PFSK-1 (cell line): ENCODE results near the gene PTGFRN.

Source experiments
- FOXP2 ChIP-seq: optimal IDR thresholded peaks from 2 replicates; pipeline ENCODE3; 2011; ENCODE audit warnings: borderline replicate concordance, control low read depth, inconsistent platforms; ENCODE audit not compliant: insufficient read depth; ENCODE audit errors: extremely low read length, extremely low read depth
- POLR2AphosphoS5 ChIP-seq: IDR thresholded peaks from 2 replicates; pipeline ENCODE4 v1.6.1; 2012; ENCODE audit warnings: low read depth, mild to moderate bottlenecking, control low read depth, low read length, moderate library complexity
- REST ChIP-seq, 2 experiments: IDR thresholded peaks; 2 replicates each; pipeline versions ENCODE4 v1.6.1 to v1.8.0; 2011 to 2012; ENCODE audit warnings: low read depth in 2 of 2, low read length in 2 of 2, control low read depth in 1 of 2, inconsistent platforms in 1 of 2, mild to moderate bottlenecking in 1 of 2, moderate library complexity in 1 of 2; ENCODE audit not compliant: insufficient read depth in 1 of 2
- SIN3A ChIP-seq: IDR thresholded peaks from 2 replicates; pipeline ENCODE4 v1.6.1; 2012; ENCODE audit warnings: mild to moderate bottlenecking, low read length, moderate library complexity, borderline replicate concordance; ENCODE audit not compliant: insufficient read depth
- TAF1 ChIP-seq: IDR thresholded peaks from 2 replicates; pipeline ENCODE4 v1.6.1; 2012; ENCODE audit warnings: low read length, control low read depth, borderline replicate concordance; ENCODE audit not compliant: insufficient read depth

PTGFRN gene

DNA sequence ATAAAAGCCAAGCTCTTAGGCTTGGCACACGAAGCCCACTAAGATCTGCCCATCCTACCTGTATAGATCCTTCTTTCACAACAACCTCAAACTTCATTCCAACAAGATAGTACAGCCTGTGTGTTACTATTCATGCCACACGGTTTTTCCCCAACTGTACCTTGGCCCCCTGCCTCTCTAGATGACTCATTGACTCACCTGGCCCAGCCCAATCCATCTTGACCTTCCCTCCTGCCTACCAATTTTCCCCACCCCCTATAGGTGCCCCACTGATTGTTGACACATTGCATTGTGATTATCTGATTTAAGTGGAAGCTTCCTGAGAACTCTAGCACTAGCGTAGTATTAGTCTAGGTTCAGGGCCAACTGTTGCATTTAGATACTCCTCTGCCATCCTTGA, 89.9 kb downstream of the PTGFRN start:
- TF ChIP-seq FOXP2 (no peak), SIN3A (no peak), TAF1 (no peak), REST (IDR thresholded peaks at IDR 0.05; ENCODE audit: insufficient read depth in 1 of 2, low read depth in 2 of 2, low read length in 2 of 2) (no peak), POLR2AphosphoS5 (no peak)

- TF ChIP-seq REST (IDR thresholded peaks at IDR 0.05; ENCODE audit: insufficient read depth in 1 of 2, low read depth in 2 of 2, low read length in 2 of 2) = no peak
- TF ChIP-seq TAF1 = no peak
- TF ChIP-seq POLR2AphosphoS5 = no peak
- TF ChIP-seq FOXP2 = no peak
- no peak for TF ChIP-seq SIN3A
Measured at GRCh38 chr1:117000142-117000541, 90.4 kb downstream of the PTGFRN start.

- TF ChIP-seq POLR2AphosphoS5 = no peak
- TF ChIP-seq SIN3A = no peak
- TF ChIP-seq TAF1 = no peak
- no peak for TF ChIP-seq FOXP2
- TF ChIP-seq REST (IDR thresholded peaks at IDR 0.05; ENCODE audit: insufficient read depth in 1 of 2, low read depth in 2 of 2, low read length in 2 of 2) = no peak
Measured at GRCh38 chr1:117001254-117001927, 91.7 kb downstream of the PTGFRN start, which contains the start of gene CD101. Gene CD101 (plus strand): TSS chr1:117001760. CDS start chr1:117001818, 58 bp downstream.

DNA sequence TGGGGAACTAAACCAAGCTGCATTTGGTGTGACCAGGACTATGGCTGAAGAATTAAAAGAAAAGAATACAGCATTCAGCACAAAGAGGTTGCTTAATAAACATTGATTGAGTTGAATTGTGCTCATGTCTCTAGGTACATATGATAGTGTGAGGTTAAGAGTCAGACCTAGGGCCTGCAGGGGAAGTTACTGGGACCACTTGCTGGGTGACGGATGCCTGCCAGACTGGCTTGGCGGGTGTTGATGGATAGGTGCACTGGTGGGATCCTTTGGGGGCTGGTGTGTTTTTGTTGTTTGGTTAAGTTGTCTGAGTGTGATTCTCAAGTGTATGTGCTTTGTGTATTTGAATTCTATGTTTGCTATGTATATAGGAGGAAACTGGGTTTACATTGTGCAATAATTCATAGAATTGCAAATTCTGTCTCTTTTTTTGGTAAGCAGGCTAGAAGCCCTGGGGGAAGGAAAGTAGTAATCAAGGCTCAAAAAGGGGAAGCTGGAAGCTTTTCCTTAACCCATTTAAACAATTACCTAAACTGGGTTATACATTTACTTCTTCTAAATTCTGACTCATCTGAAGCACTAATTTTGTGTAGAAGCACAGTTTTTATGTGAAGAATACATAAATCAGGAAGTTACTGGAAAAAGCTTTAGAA, 93.6 kb downstream of the PTGFRN start:
- TF ChIP-seq TAF1 = no peak
- no peak for TF ChIP-seq FOXP2
- no peak for TF ChIP-seq POLR2AphosphoS5
- TF ChIP-seq REST (IDR thresholded peaks at IDR 0.05; ENCODE audit: insufficient read depth in 1 of 2, low read depth in 2 of 2, low read length in 2 of 2) = no peak
- TF ChIP-seq SIN3A = no peak
